HG03521 (cell line): Measurements from ENCODE around the gene SLC16A14.
"Not testable (repeated sequence)": the region's sequence is repeated elsewhere in the genome, so short reads cannot be mapped to it uniquely, and the experiment has no call there.

ENCODE experiments used
- ATAC-seq: cut with Tn5 transposase; IDR thresholded peaks from one replicate; pipeline ENCODE4 v1.9.1; 2021; ENCODE audit warnings: mild to moderate bottlenecking, moderate library complexity; ENCODE audit not compliant: unreplicated experiment

Gene SLC16A14, protein sequence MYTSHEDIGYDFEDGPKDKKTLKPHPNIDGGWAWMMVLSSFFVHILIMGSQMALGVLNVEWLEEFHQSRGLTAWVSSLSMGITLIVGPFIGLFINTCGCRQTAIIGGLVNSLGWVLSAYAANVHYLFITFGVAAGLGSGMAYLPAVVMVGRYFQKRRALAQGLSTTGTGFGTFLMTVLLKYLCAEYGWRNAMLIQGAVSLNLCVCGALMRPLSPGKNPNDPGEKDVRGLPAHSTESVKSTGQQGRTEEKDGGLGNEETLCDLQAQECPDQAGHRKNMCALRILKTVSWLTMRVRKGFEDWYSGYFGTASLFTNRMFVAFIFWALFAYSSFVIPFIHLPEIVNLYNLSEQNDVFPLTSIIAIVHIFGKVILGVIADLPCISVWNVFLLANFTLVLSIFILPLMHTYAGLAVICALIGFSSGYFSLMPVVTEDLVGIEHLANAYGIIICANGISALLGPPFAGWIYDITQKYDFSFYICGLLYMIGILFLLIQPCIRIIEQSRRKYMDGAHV

DNA sequence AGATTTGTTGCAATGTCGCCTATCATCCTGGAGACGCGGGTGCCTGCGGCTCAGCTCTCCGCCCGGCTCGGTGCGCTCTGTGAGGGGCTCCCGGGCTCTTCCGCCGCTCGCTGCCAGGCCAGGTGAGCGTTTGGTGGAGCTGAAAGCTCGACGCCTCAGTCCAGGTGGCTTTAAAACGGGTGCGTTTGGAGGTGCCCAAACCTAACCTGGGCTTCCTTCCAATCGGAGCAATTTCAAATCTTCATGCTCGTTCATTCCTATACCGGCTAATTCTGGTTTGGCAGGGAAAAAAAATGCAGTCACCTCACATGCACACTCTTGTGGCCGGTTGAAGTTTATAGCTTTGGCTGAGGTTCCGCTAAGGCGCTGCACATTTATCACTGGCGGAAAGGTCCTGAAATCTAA lies at the start of gene SLC16A14:
SLC16A14 (minus strand) TSS at position 274 of the 405 bp plus-strand sequence. CDS start 9,572 bp downstream, outside the sequence.
- ATAC-seq = no peak

- no peak for ATAC-seq
These were observed 38.0 kb upstream of the SLC16A14 start for GRCh38 chr2:230106771-230107170.

- not testable (repeated sequence) for ATAC-seq
These were observed 33.2 kb upstream of the SLC16A14 start for GRCh38 chr2:230101967-230102366.

- no peak for ATAC-seq
These were observed 29.1 kb upstream of the SLC16A14 start for GRCh38 chr2:230097841-230098240.

DNA sequence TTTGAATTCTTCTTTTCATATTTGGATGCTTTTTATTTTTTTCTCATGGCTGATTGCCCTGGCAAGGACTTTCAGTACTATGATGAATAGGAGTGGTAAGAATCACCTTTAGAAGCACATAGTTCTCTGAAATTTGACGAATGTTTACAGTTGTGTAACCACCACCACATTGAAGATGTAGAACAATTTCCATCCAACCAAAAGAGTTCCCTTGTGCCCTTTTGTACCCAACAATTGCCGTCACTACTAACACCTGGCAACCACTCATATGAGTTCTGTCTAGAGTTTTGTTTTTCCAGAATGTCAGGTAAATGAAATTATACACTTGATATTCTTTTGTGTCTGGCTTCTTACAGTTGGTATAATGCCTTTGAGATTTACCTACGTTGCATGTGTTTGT lies 28.7 kb upstream of the SLC16A14 start:
- ATAC-seq = no peak

DNA sequence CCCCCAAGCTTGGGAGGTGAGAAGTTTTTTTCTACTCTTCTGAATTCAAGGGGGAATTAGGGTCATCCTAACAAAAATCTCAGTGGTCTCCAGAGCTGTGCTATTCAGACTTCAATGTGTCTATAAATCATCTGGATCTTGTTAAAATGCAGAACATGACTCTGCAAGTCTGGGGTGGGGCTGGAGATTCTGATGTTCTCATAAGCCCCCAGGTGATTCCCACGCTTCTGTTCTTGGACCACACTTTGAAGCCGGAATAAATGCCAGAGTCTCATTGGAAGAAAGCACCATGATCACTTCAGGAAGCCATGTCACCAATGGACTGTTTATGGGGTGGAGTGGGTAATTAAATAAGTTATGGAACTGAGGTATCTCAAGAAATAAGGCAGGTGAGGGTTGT lies 22.2 kb upstream of the SLC16A14 start:
- ATAC-seq = no peak

GRCh38 chr2:230085201-230085600 lies 16.5 kb upstream of the SLC16A14 start:
- no peak for ATAC-seq

- no peak for ATAC-seq
These were observed 9.3 kb upstream of the SLC16A14 start for GRCh38 chr2:230077851-230078547.

GRCh38 chr2:230076819-230077218 lies 8.1 kb upstream of the SLC16A14 start:
- no peak for ATAC-seq

DNA sequence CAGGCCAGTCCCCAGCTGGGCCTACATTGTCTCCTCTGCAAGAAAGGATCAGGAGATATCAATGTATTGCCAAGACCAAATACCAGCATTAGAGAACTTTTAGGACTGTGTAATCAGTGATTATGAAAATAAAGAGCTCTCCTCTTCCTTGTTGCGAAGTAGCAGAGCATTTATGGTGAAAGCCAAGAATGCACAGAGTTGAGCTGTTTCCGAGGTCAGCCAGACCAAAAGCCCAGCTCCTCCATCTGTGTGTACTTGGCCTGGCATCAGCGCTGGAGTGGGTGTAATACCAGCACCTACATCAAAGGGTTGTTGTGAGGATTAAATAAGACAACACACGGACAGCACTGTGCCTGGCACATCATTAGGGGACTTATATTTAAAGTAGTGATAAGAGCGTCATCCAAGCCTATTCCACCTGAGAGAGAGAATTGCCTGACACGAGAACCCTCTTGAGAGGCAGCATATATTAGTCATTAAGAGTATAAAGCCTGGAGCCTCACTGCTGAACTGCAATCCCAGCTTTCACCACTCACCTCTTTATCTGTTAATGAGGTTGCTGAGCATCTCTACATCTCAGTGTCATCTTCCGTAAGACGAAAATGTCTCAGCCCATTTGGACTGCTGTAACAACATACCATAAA lies 7.4 kb upstream of the SLC16A14 start:
- ATAC-seq = no peak

- ATAC-seq = no peak
These were observed 2.7 kb upstream of the SLC16A14 start for GRCh38 chr2:230071421-230071820.

GRCh38 chr2:230069402-230069801 lies 678 bp upstream of the SLC16A14 start:
- ATAC-seq = no peak

- no peak for ATAC-seq
These were observed 591 bp downstream of the SLC16A14 start for GRCh38 chr2:230068016-230068650.

- no peak for ATAC-seq
These were observed 7.9 kb downstream of the SLC16A14 start for GRCh38 chr2:230060672-230061293.

- ATAC-seq = no peak
These were observed 14.8 kb downstream of the SLC16A14 start for GRCh38 chr2:230053753-230054478.

GRCh38 chr2:230052299-230052698 lies 16.4 kb downstream of the SLC16A14 start:
- ATAC-seq = no peak

DNA sequence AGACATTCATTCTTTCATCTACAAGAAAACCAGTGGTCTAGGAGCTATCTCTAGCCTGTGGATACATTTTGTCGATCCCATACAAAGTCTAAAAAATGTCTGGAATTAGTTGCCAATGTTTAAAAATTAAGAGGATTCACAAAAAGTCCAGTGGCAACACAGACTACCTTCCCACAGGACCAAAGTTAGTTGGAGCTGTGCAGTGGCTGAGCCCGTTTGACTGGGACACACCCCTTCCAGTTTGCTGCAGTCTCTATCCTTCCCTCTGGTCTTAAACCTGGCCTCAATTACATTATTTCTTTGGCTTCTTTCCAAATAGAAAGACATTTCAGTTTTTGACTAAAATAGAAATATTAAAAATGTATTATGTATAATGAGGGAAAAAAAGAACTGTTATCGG lies 18.6 kb downstream of the SLC16A14 start:
- ATAC-seq = no peak

GRCh38 chr2:230048010-230048671 lies 20.6 kb downstream of the SLC16A14 start:
- ATAC-seq = no peak

DNA sequence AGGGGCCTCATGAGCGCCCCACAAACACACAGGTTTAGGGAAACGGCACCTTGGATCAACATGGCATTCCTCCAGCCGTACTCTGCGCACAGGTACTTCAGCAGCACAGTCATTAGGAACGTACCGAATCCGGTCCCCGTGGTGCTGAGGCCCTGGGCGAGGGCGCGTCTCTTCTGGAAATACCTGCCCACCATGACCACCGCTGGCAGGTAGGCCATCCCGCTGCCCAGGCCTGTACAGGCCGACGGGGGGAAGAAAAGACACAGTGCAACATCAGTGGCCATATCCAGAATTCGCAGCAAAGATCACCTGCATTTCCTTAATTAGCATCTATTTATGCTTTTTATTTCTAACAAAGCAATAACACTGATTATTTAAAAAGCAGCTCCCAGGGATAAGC lies 22.2 kb downstream of the SLC16A14 start:
- ATAC-seq = no peak
